Measurements from ENCODE around the gene EBI3. TPM values are rescaled to one million over a fixed set of nuclear protein-coding genes. Genes with fewer than 3 reads are reported as not detected.
"Not testable (repeated sequence)": the region's sequence is repeated elsewhere in the genome, so short reads cannot be mapped to it uniquely, and the experiment has no call there.

The EBI3 gene
- total RNA-seq, 4 donors from 2014 or later = 0.27 to 5.0 (median 0.44) TPM

GRCh38 chr19:4224470-4224869, 4.9 kb upstream of the EBI3 start:
- Histone ChIP-seq H3K27ac (no peak overlapping the region), H3K4me1 (peaks cover 0 to 6% (median 0%) of the 10 kb centered on the region in 3 donors), H3K9me3 (no peaks in the 10 kb centered on the region), H3K27me3 (peaks cover 0 to 24% (median under 1%) of the 10 kb centered on the region in 4 donors), H3K36me3 (no peaks in the 10 kb centered on the region), H3K4me3 (no peak overlapping the region)
- intact Hi-C loops (cut with DNase I) = no loop called here
- TF ChIP-seq CTCF (IDR thresholded peaks at IDR 0.05) (no peak), POLR2A (IDR thresholded peaks at IDR 0.05) (no peak)
- DNase-seq = no peak
- WGBS, 2 donors = 64 to 77% methylated on average over 9 to 11 of the region's 15 CpGs

- TF ChIP-seq POLR2A (IDR thresholded peaks at IDR 0.05) (no peak), CTCF (IDR thresholded peaks at IDR 0.05) (no peak)
- H3K36me3 ChIP-seq = no peaks in the 10 kb centered on the region
- peaks cover 0 to 38% (median 1%) of the 10 kb centered on the region in 4 donors for H3K27me3 ChIP-seq
- H3K4me1 ChIP-seq = peaks cover 0 to 8% (median 0%) of the 10 kb centered on the region in 3 donors
- intact Hi-C loops (cut with DNase I) = no loop called here
- no peak overlapping the region for H3K27ac ChIP-seq
- H3K4me3 ChIP-seq = no peak overlapping the region
- DNase-seq = no peak
- H3K9me3 ChIP-seq = no peaks in the 10 kb centered on the region
- 59 to 72% methylated on average over 8 of the region's 8 CpGs for WGBS, 2 donors
These were observed 3.4 kb upstream of the EBI3 start for GRCh38 chr19:4225885-4226284.

GRCh38 chr19:4227771-4228170, 1.6 kb upstream of the EBI3 start:
- Histone ChIP-seq H3K36me3 (no peaks in the 10 kb centered on the region), H3K27ac (no peak overlapping the region), H3K9me3 (no peaks in the 10 kb centered on the region), H3K4me3 (no peak overlapping the region), H3K4me1 (peaks cover 0 to 8% (median 0%) of the 10 kb centered on the region in 3 donors), H3K27me3 (peaks cover 0 to 57% (median 1%) of the 10 kb centered on the region in 4 donors)
- intact Hi-C loops (cut with DNase I) = no loop called here
- TF ChIP-seq POLR2A (IDR thresholded peaks at IDR 0.05) (no peak), CTCF (IDR thresholded peaks at IDR 0.05) (no peak)
- no peak for DNase-seq

GRCh38 chr19:4228765-4229178, 551 bp upstream of the EBI3 start:
- Histone ChIP-seq H3K9me3 (no peaks in the 10 kb centered on the region), H3K4me3 (no peak overlapping the region), H3K27me3 (peaks cover 0 to 67% (median 1%) of the 10 kb centered on the region in 4 donors), H3K36me3 (no peaks in the 10 kb centered on the region), H3K27ac (no peak overlapping the region), H3K4me1 (peaks cover 0 to 11% (median 0%) of the 10 kb centered on the region in 3 donors)
- DNase-seq = no peak
- intact Hi-C loops (cut with DNase I) = no loop called here
- TF ChIP-seq POLR2A (IDR thresholded peaks at IDR 0.05) (no peak), CTCF (IDR thresholded peaks at IDR 0.05) (no peak)
- WGBS, 2 donors = 40 to 47% methylated on average over 2 of the region's 2 CpGs

GRCh38 chr19:4230237-4230636, 914 bp downstream of the EBI3 start:
- H3K36me3 ChIP-seq; H3K27ac ChIP-seq; H3K9me3 ChIP-seq; intact Hi-C loops (cut with DNase I); DNase-seq; H3K4me3 ChIP-seq: not testable (repeated sequence)
- peaks cover 0 to 82% (median 1%) of the 10 kb centered on the region in 4 donors for H3K27me3 ChIP-seq
- H3K4me1 ChIP-seq = peaks cover 0 to 11% (median 0%) of the 10 kb centered on the region in 3 donors
- 80 to 88% methylated on average over 6 of the region's 6 CpGs for WGBS, 2 donors

- H3K4me3 ChIP-seq; H3K36me3 ChIP-seq; H3K9me3 ChIP-seq; intact Hi-C loops (cut with DNase I); DNase-seq; H3K27ac ChIP-seq: not testable (repeated sequence)
- WGBS, 2 donors = 89 to 100% methylated on average over 1 to 4 of the region's 6 CpGs
- Histone ChIP-seq H3K27me3 (peaks cover 0 to 92% (median 1%) of the 10 kb centered on the region in 4 donors), H3K4me1 (peaks cover 0 to 11% (median 0%) of the 10 kb centered on the region in 3 donors)
These were observed 2.2 kb downstream of the EBI3 start for GRCh38 chr19:4231521-4231920.

GRCh38 chr19:4232139-4232538, 2.8 kb downstream of the EBI3 start:
- WGBS, 2 donors = 72 to 74% methylated on average over 3 to 4 of the region's 5 CpGs
- peaks cover 0 to 11% (median 0%) of the 10 kb centered on the region in 3 donors for H3K4me1 ChIP-seq
- H3K27ac ChIP-seq; DNase-seq; intact Hi-C loops (cut with DNase I); H3K36me3 ChIP-seq; H3K4me3 ChIP-seq; H3K9me3 ChIP-seq: not testable (repeated sequence)
- H3K27me3 ChIP-seq = peaks cover 0 to 94% (median 1%) of the 10 kb centered on the region in 4 donors
